Measurements from ENCODE around the gene SNRPA. TPM values are rescaled to one million over a fixed set of nuclear protein-coding genes. Genes with fewer than 3 reads are reported as not detected.
"Not testable (repeated sequence)": the region's sequence is repeated elsewhere in the genome, so short reads cannot be mapped to it uniquely, and the experiment has no call there.

The SNRPA gene
- polyA plus RNA-seq, 1 donor, result 57.2 TPM

- no peak for DNase-seq (ENCODE audit: low read depth)
These were observed 29.9 kb upstream of the SNRPA start for GRCh38 chr19:40721140-40721486.

DNA sequence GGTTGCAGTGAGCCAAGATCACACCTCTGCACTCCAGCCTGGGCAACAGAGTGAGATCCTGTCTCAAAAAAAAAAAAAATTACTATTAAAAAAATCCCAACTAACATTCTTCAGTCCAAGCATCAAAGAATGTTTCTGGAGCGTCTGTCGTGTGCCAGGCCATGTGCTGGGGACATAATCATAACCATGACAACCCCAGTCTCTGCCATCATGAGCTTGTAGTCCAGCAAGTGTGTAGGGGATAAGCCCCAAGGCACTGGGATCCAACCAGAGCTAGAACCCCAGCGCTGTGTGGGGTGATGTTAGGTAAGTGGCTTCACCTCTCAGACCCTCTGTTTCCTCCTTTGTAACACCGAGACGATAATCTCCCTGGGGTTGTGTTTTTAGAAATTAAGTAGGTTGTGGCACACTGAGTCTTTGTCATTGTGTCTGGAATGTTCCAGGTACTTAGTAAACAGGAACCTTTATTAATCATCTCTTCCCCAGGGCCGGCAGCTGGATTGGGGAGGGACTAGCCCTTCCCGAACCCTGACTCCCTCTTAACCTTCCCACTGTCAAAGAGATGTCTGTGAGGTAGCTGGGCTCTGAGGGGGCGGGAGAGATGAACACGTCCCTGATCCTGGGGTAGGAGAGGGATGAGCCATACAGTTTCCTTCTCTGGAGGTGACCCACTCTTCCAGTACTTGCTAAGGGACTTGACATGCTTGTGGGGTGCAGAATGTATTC is 28.9 kb upstream of the SNRPA start:
- no peak for DNase-seq (ENCODE audit: low read depth)

- DNase-seq (ENCODE audit: low read depth), result no peak
These were observed 27.2 kb upstream of the SNRPA start for GRCh38 chr19:40723661-40724254.

- DNase-seq (ENCODE audit: low read depth), result no peak
These were observed 26.7 kb upstream of the SNRPA start for GRCh38 chr19:40724315-40724714.

- DNase-seq (ENCODE audit: low read depth), result no peak
These were observed 26.1 kb upstream of the SNRPA start for GRCh38 chr19:40724855-40725254.

- no peak for DNase-seq (ENCODE audit: low read depth)
These were observed 24.7 kb upstream of the SNRPA start for GRCh38 chr19:40726279-40726678.

DNA sequence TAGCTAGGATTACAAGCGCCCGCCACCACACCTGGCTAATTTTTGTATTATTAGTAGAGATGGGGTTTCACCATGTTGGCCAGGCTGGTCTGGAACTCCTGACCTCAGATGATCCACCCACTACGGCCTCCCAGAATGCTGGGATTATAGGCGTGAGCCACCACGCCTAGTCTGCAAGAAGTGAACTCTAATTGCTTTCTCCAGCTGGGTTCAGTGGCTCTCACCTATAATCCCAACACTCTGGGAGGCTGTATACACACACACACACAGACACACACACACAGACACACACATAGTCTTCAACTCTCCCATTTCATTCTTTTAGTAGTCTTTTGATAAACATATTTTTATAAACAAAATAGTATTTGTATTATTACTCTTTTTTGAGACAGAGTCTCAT is 20.9 kb upstream of the SNRPA start:
- DNase-seq (ENCODE audit: low read depth), result not testable (repeated sequence)

DNA sequence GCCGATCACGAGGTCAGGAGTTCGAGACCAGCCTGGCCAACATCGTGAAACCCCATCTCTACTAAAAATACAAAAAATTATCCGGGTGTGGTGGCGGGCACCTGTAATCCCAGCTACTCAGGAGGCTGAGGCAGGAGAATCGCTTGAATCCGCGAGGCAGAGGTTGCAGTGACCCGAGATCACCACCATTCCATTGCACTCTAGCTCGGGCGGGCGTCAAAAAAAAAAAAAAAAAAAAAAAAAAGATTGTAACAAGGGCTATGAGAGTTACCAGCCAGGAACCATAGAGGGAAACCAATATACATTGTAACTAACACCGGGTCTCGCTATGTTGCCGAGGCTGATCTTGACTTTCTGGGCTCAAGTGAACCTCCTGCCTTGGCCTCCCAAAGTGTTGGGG is 18.7 kb upstream of the SNRPA start:
- not testable (repeated sequence) for DNase-seq (ENCODE audit: low read depth)

GRCh38 chr19:40733149-40733548 is 17.9 kb upstream of the SNRPA start:
- no peak for DNase-seq (ENCODE audit: low read depth)

GRCh38 chr19:40735013-40735771 is 15.8 kb upstream of the SNRPA start:
- DNase-seq (ENCODE audit: low read depth), result no peak

DNA sequence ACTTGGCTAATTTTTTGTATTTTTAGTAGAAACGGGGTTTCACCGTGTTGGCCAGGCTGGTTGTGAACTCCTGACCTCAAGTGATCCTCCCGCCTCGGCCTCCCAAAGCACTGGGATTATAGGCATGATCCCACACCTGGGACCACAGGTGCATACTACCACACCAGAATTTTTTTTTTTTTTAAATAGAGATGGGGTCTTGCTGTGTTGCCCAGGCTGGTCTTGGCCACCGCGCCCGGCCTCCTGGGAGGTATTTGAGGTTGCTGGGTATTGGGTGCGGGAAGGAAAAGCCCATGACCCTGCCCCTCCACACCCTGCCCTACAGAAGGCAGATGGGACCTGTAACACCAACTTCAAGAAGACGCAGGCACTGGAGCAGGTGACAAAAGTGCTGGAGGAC is 14.3 kb upstream of the SNRPA start:
- DNase-seq (ENCODE audit: low read depth), result no peak

GRCh38 chr19:40737102-40737644 is 13.8 kb upstream of the SNRPA start:
- DNase-seq (ENCODE audit: low read depth), result no peak

DNA sequence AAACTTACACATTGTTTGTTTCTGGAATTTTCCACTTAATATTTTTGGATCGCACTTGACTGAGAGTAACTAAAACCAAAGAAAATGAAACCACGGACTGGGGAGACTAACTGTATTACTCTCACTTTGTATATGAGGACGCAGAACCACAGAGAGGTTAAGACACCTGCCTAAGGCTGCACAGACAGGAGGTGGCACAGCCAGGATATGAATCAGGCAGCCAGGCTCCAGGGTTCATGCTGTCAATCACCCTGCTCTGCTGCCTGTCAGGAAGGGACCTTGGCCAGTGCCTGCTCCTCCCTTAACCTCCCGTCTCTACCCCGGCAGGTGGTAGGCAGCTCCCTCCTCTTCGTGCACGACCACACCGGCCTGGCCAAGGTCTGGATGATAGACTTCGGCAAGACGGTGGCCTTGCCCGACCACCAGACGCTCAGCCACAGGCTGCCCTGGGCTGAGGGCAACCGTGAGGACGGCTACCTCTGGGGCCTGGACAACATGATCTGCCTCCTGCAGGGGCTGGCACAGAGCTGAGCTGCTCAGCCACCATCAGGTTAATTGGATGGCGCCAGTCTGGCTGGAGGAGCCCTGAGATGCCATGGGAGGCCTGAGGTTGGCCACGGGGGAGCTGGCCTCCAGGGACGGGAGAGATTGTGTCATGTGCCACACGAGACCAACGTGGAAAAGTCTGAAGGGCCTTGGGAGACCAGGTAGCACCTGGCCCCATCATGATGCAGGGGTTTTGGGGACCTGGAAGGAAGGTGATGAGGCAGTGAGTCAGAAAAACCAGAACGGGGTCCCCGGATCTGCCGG is 11.8 kb upstream of the SNRPA start:
- DNase-seq (ENCODE audit: low read depth), result no peak

DNA sequence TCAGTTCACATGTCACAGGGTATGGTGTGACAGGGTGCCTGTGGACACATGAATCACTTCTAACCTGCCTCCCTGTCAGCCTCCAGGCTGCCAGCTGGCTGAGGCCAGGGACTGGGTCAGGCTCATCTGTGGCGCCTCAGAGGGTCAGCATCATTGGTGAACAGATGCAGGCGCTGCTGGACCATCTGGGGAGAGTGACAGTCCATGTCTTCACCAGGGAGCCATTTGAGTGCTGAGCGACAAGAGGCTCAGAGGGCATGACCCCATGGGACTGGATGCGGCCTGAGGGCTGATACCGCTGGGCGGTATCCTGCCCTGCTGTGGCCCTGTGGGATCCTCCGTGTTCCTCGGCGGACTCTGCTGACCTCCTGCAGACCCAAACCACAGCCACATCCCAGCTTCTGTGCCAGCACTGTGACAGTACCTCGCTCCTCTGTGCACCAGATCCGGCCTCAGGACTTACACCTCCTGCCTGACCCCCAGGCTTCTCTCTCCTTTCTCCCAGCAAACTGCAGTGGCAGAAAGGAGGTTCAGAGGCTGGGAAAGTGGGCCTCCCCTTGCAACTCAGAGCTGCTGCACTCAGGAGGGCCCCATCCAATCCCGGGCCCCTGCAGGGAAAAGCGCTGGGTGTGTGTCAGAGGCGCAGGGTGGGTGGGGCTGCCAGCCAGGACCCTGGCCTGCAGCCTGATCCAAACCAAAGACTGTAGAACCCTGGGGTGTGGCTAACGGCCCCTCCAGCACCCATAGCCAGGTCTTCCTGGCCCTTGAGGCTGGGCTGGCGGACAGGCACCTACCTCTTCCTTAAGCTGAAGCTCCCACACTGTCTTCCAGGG is 10.9 kb upstream of the SNRPA start:
- DNase-seq (ENCODE audit: low read depth), result no peak

DNA sequence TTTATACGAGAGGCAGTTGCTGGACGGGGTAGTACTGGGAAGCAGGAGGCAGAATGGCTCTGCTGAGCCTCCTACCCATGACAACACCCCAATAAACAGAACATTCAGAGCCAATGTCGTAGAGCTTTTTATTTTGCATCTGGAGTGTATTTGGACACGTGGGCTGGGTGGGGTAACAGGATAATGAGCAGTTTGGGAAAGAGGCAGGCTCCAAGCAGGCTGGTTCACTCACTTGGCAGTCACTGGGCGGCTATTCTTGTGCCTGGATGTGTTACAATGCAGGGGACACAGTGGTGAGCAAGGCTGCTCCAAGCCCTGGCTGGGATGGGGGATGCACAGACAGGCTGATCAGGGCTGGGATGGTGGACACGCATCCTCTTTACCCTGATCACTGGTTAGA is 10.3 kb upstream of the SNRPA start:
- no peak for DNase-seq (ENCODE audit: low read depth)

GRCh38 chr19:40741527-40742390 is 9.2 kb upstream of the SNRPA start:
- DNase-seq (ENCODE audit: low read depth), result no peak

DNA sequence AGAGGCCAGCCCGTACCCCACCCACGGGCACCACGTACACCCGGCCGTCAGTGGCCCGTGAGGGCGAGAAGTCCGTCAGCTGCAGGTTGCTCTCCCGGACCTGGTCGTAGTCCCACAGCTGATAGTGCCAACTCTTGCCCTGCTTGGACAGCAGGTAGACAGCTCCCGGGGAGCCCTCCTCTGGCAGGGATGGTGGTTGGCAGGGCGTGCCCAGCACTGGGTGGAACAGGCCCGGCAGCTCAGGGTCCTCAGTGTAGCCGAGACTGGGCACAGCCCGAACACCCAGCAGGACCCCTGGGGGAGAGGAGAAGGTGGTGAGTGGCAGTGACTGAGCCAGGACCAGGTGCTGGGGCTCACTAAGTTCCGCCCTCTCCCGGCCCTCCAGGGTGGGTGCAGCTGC is 8.5 kb upstream of the SNRPA start:
- DNase-seq (ENCODE audit: low read depth), result no peak

- DNase-seq (ENCODE audit: low read depth), result no peak
These were observed 8.1 kb upstream of the SNRPA start for GRCh38 chr19:40742886-40743285.

- no peak for DNase-seq (ENCODE audit: low read depth)
These were observed 7.1 kb upstream of the SNRPA start for GRCh38 chr19:40743926-40744325.
